Testis (tissue), 3 donors: ENCODE measurements around the gene HPS5. TPM values are rescaled to one million over a fixed set of nuclear protein-coding genes. Genes with fewer than 3 reads are reported as not detected.
"Not testable (repeated sequence)": the region's sequence is repeated elsewhere in the genome, so short reads cannot be mapped to it uniquely, and the experiment has no call there.

Experiments
- DNase-seq: peaks from one replicate; pipeline ENCODE4 v3.0.0-alpha.2; 2019
- H3K27ac ChIP-seq, 2 donors: fragments of 200-600 bp; sonication (generic); one replicate each; pipeline ENCODE4 v1.5.1; 2019
- H3K27me3 ChIP-seq: fragments of 200-600 bp; sonication (generic); one replicate; pipeline ENCODE4 v1.5.1; 2019
- H3K36me3 ChIP-seq: fragments of 200-600 bp; sonication (generic); one replicate; pipeline ENCODE4 v1.5.1; 2017; ENCODE audit warnings: low read depth; ENCODE audit errors: missing control alignments
- H3K4me1 ChIP-seq: fragments of 200-600 bp; sonication (generic); one replicate; pipeline ENCODE4 v1.5.1; 2019
- H3K4me3 ChIP-seq, 2 donors: fragments of 200-600 bp; sonication (generic); one replicate each; pipeline ENCODE4 v1.5.1; 2017 to 2019
- H3K9me3 ChIP-seq: fragments of 200-600 bp; sonication (generic); one replicate; pipeline ENCODE4 v1.5.1; 2017
- POLR2A ChIP-seq: fragments of 450-650 bp; IDR thresholded peaks from one replicate; pipeline ENCODE4 v1.6.1; 2017; ENCODE audit warnings: antibody characterized with exemption, mild to moderate bottlenecking, moderate library complexity
- WGBS, 2 donors: methylation state at CpG; one replicate each; pipeline ENCODE4 v1.1.5; 2018; 5-methylcytosine and 5-hydroxymethylcytosine counted together
- intact Hi-C: fragments of 100-400 bp; cut with DNase I; formaldehyde crosslinking; loops from one replicate; pipeline ENCODE4 v1.15.1; 2023; ENCODE audit warnings: low total_unique reads
- polyA plus RNA-seq: library from polyadenylated mRNA; stranded (reverse); fragments of 350-450 nt; fragmentation: Illumina TruSeq; extraction: RNeasy Lipid Tissue Mini Kit (QIAGEN cat#74804); gene quantifications from one replicate; pipeline ENCODE4 v1.2.3, GENCODE V29; 2014; ENCODE audit warnings: low read depth, low replicate concordance; ENCODE audit not compliant: insufficient read depth
- total RNA-seq, 2 donors: library from RNA; depleted of rRNA; stranded (reverse); fragments of >200 nt; gene quantifications; one replicate each; pipeline ENCODE4 v1.2.3, GENCODE V29; 2016
- TF ChIP-seq, protein P1 (sequence below), 3 experiments: fragments of 450-650 bp in 2 of 3; fragments of 200-600 bp in 1 of 3; sonication (generic) in 1 of 3; IDR thresholded peaks; one replicate each; pipeline ENCODE4 v1.5.1; 2016 to 2019; ENCODE audit warnings: antibody characterized with exemption in 3 of 3, mild to moderate bottlenecking in 2 of 3, moderate library complexity in 1 of 3

The HPS5 gene
- total and polyA plus RNA-seq, 3 donors from 2014 or later, result 44.0 to 111 (median 97.7) TPM

DNA sequence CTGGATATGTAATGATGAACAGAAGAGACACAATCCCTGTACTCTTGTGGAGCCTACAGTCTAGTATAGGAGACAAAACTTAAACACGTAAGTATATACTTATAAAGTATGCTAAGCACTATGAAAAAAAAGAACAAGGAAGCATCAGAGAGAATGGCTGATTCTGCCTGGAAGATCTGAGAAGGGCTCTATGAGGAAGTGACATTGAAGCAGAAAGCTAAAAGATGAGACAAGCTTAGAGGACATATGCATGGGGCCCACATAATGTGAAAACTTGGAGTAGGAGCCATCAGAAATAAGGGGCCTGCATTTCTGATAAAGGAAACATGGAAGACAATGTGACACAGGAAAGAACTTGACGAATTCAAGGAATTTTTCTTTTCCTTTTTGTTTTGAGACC lies 39.3 kb downstream of the HPS5 start:
- no peak for DNase-seq
- no peaks in the 10 kb centered on the region for H3K36me3 ChIP-seq
- intact Hi-C loops, result no loop called here
- no peaks in the 10 kb centered on the region for H3K9me3 ChIP-seq
- no peaks in the 10 kb centered on the region for H3K27me3 ChIP-seq
- no peak for TF ChIP-seq POLR2A
- TF ChIP-seq, protein P1, sequence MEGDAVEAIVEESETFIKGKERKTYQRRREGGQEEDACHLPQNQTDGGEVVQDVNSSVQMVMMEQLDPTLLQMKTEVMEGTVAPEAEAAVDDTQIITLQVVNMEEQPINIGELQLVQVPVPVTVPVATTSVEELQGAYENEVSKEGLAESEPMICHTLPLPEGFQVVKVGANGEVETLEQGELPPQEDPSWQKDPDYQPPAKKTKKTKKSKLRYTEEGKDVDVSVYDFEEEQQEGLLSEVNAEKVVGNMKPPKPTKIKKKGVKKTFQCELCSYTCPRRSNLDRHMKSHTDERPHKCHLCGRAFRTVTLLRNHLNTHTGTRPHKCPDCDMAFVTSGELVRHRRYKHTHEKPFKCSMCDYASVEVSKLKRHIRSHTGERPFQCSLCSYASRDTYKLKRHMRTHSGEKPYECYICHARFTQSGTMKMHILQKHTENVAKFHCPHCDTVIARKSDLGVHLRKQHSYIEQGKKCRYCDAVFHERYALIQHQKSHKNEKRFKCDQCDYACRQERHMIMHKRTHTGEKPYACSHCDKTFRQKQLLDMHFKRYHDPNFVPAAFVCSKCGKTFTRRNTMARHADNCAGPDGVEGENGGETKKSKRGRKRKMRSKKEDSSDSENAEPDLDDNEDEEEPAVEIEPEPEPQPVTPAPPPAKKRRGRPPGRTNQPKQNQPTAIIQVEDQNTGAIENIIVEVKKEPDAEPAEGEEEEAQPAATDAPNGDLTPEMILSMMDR (IDR thresholded peaks at IDR 0.05), result no peak
- H3K4me3 ChIP-seq, result no peak overlapping the region
- no peaks in the 10 kb centered on the region for H3K4me1 ChIP-seq
- no peak overlapping the region for H3K27ac ChIP-seq
- WGBS, 2 donors, result 87 to 89% methylated on average over 2 of the region's 2 CpGs

DNA sequence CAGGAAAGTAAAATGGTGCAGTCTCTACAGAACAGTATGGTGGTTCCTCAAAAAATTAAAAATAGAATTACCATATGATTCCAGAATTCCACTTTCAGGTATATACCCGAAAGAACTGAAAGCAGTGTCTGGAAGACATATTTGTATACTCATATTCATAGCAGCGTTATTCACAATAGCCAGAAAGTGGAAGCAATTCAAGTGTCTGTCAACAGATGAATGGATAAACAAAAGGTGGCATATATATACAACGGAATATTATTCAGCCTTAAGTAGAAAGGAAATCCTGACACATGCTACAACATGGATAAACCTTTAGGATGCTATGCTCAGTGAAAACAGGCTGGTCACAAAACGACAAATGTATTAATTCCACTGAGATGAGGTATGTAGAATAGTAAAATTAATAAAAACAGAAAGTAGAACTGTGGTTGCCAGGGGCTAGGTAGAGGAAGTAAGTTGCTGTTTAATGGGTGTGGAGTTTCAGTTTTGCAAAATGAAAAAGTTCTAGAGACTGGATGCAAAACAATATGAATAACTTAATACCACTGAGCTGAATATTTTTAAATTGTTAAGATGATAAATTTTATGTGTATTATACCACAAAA lies 41.4 kb downstream of the HPS5 start:
- Histone ChIP-seq H3K4me1 (no peaks in the 10 kb centered on the region), H3K27ac (no peak overlapping the region), H3K27me3 (no peaks in the 10 kb centered on the region), H3K9me3 (no peaks in the 10 kb centered on the region), H3K4me3 (no peak overlapping the region), H3K36me3 (no peaks in the 10 kb centered on the region)
- 89 to 90% methylated on average over 4 of the region's 4 CpGs for WGBS, 2 donors
- DNase-seq, result no peak
- intact Hi-C loops, result no loop called here
- TF ChIP-seq, protein P1 (IDR thresholded peaks at IDR 0.05), result no peak
- no peak for TF ChIP-seq POLR2A

DNA sequence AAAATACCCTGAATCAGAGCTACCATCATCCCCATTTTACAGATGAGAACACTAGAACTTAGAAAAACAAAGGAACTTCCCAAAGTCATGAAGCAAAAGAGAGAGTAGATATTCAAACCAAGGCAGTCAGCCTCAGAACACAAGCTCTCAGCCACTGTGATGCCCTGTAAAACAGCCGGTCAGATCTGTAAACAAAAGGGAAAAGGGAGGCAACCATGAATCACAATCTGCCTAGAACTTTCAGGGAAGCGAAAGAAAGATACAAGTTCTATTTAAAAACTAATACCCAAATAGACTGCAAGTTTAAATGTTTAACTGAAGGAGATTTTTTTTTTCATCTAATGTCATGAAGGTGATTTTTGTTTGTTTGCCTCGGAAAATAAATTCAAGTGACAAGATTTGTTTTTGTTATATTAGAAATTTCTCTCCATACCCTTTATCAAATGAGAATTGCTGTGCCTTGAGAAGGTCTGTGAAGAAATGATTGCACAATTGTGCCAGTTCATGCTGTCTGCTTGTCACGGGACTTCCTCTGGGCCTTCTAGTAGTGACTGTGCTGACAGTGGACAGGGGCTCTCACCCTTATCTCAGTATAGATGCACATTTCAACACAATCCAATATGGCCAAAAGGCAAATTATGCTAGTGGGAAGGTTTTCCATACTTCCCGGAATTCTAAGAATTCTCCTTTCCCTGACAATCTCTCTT lies 44.2 kb downstream of the HPS5 start:
- DNase-seq, result peak; percentile 31
- Histone ChIP-seq H3K9me3 (no peaks in the 10 kb centered on the region), H3K4me3 (no peak overlapping the region), H3K27ac (peak overlapping the region in 1 of 2 donors; percentile 71), H3K4me1 (no peaks in the 10 kb centered on the region), H3K27me3 (no peaks in the 10 kb centered on the region), H3K36me3 (no peaks in the 10 kb centered on the region)
- TF ChIP-seq, protein P1 (IDR thresholded peaks at IDR 0.05), result no peak
- TF ChIP-seq POLR2A, result no peak
- intact Hi-C loops, result no loop called here
- WGBS, 2 donors, result 70 to 83% methylated on average over 5 of the region's 5 CpGs

DNA sequence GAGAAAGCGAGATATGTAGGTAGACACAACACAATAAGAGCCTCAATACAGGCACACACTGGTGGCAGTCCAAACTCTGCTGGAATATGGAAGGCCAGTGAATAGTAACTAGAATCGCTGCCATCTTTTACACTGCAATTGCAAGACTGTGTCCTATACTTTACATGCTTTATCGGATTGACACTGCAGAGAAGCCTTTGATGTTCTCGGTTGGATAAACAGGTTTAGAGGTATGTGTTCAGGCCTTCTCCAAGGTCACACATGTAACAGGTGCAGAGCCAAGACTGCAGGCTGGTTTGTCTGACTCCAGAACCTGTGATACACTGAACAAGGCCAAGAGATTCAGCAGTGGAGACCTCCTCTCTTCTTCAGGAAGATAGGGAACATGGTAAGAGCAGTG lies 50.7 kb downstream of the HPS5 start:
- H3K4me1 ChIP-seq, result no peaks in the 10 kb centered on the region
- no peaks in the 10 kb centered on the region for H3K27me3 ChIP-seq
- H3K36me3 ChIP-seq, result no peaks in the 10 kb centered on the region
- 74 to 86% methylated on average over 4 of the region's 4 CpGs for WGBS, 2 donors
- no peak for DNase-seq
- no peak overlapping the region for H3K4me3 ChIP-seq
- no peak for TF ChIP-seq POLR2A
- H3K27ac ChIP-seq, result no peak overlapping the region
- no peaks in the 10 kb centered on the region for H3K9me3 ChIP-seq
- intact Hi-C loops, result no loop called here

DNA sequence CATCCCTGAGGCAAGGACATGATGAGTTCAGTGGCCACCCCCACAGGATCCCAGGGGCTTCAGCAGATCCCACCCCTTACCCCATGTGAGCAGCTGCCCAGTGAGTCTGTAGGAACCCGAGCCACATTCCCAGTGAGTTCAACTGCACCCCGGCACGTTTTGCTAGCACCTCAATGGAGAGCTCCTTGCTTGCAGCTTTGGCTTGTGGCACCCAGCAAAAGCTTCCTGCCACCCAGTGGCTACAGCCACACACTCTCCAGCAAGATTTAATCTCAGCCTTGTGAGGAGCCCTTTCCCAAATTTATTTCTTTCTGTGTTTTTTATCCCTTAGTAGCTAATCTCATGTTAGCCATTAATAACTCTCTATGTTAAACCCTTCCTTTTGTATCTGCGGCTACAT lies 51.8 kb downstream of the HPS5 start:
- WGBS, 2 donors, result 66 to 73% methylated on average over 4 of the region's 4 CpGs
- DNase-seq, result no peak
- intact Hi-C loops, result no loop called here

DNA sequence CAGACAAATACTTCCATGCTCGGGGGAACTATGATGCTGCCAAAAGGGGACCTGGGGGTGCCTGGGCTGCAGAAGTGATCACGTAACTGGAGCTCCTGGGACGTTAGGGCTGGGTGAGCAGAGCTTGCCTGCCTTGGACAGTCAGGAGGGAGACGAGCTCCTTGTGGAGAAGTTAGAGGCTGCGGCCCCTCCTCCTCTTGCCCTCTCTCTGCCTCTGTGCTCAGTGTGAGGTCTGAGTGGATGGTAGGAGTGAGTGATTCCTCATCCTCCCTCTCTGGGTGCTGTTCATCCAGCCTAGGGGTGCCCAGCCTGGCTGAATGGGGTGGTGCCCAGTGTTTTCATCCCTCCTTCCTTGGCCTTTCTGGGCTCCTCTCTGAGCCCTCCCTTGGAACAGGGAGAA lies 52.7 kb downstream of the HPS5 start:
- 52% methylated on average over 3 of the region's 5 CpGs; no CpG with 5 or more reads in 1 of the 2 donors for WGBS, 2 donors
- H3K4me3 ChIP-seq, H3K27ac ChIP-seq, H3K36me3 ChIP-seq, H3K4me1 ChIP-seq, DNase-seq, intact Hi-C loops, H3K9me3 ChIP-seq, H3K27me3 ChIP-seq: not testable (repeated sequence)

More for the DNA sequence above, 51.8 kb downstream of the HPS5 start:
- H3K36me3 ChIP-seq, result no peaks in the 10 kb centered on the region
- H3K27ac ChIP-seq, result no peak overlapping the region
- H3K9me3 ChIP-seq, result no peaks in the 10 kb centered on the region
- H3K4me1 ChIP-seq, result no peaks in the 10 kb centered on the region
- TF ChIP-seq, protein P1 (IDR thresholded peaks at IDR 0.05), result no peak
- TF ChIP-seq POLR2A, result no peak
- H3K27me3 ChIP-seq, result no peaks in the 10 kb centered on the region
- no peak overlapping the region for H3K4me3 ChIP-seq

DNA sequence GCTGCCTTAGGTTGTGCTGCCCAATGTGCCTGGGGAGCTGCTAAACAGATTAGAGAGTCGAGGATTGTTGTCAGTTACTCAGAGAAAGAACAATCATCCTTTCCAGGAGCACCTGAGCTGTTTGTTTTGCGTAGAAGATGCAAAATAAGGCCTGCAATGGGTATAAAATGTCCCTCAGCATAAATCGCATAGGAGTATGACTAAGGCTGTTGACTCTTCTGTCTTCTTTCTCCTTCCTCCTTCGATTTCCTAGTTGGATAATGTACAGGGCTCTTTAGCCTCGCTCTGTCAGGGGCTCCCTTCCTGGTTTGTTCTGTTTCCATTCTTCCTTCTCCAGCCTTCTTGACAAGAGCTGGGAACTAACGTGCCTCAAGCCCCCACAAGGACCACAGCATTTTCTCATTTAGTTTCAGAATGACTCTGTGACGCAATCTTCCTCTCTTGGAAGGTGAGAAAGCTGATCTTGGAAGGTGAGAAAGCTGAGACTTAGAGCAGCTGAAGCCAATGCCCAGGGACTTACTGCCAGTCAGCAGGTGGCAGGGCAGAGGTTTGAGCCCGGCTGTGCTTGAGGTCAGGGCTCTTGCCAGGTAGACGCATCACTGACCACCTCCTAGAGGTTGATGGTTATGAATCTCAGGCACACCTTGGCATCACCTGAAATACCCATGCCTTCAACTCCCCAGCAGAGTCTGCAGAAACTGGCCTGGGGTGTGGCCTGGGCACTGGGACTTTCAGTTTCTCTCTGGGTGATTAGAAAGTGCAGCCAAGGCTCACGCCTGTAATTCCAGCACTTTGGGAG lies 54.4 kb downstream of the HPS5 start:
- 79 to 84% methylated on average over 6 to 9 of the region's 10 CpGs for WGBS, 2 donors
- H3K4me3 ChIP-seq, H3K9me3 ChIP-seq, intact Hi-C loops, H3K36me3 ChIP-seq, H3K27me3 ChIP-seq, H3K4me1 ChIP-seq, H3K27ac ChIP-seq, DNase-seq: not testable (repeated sequence)
